ENCODE results near the gene SCAF1. TPM values are rescaled to one million over a fixed set of nuclear protein-coding genes. Genes with fewer than 3 reads are reported as not detected.

Gene SCAF1
- total RNA-seq, 4 donors from 2014 or later = 8.8 to 76.9 (median 11.4) TPM

- Histone ChIP-seq H3K36me3 (no peaks in the 10 kb centered on the region), H3K4me1 (no peaks in the 10 kb centered on the region), H3K4me3 (no peak overlapping the region), H3K9me3 (no peaks in the 10 kb centered on the region), H3K27ac (no peak overlapping the region), H3K27me3 (no peaks in the 10 kb centered on the region)
- DNase-seq = no peak
- intact Hi-C loops (cut with DNase I; ENCODE audit: low total_unique reads) = no loop called here
- TF ChIP-seq, protein P1, sequence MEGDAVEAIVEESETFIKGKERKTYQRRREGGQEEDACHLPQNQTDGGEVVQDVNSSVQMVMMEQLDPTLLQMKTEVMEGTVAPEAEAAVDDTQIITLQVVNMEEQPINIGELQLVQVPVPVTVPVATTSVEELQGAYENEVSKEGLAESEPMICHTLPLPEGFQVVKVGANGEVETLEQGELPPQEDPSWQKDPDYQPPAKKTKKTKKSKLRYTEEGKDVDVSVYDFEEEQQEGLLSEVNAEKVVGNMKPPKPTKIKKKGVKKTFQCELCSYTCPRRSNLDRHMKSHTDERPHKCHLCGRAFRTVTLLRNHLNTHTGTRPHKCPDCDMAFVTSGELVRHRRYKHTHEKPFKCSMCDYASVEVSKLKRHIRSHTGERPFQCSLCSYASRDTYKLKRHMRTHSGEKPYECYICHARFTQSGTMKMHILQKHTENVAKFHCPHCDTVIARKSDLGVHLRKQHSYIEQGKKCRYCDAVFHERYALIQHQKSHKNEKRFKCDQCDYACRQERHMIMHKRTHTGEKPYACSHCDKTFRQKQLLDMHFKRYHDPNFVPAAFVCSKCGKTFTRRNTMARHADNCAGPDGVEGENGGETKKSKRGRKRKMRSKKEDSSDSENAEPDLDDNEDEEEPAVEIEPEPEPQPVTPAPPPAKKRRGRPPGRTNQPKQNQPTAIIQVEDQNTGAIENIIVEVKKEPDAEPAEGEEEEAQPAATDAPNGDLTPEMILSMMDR (IDR thresholded peaks at IDR 0.05) = no peak
- no peak for TF ChIP-seq POLR2A (IDR thresholded peaks at IDR 0.05)
These were observed 16.8 kb upstream of the SCAF1 start for GRCh38 chr19:49624967-49625910.

- TF ChIP-seq, protein P1 (IDR thresholded peaks at IDR 0.05) = no peak
- TF ChIP-seq POLR2A (IDR thresholded peaks at IDR 0.05) = no peak
- DNase-seq = no peak
- no peaks in the 10 kb centered on the region for H3K9me3 ChIP-seq
- no peaks in the 10 kb centered on the region for H3K36me3 ChIP-seq
- H3K4me1 ChIP-seq = no peaks in the 10 kb centered on the region
- no peak overlapping the region for H3K27ac ChIP-seq
- H3K27me3 ChIP-seq = no peaks in the 10 kb centered on the region
- no peak overlapping the region for H3K4me3 ChIP-seq
- intact Hi-C loops (cut with DNase I; ENCODE audit: low total_unique reads) = no loop called here
These were observed 15.8 kb upstream of the SCAF1 start for GRCh38 chr19:49626226-49626625.

DNA sequence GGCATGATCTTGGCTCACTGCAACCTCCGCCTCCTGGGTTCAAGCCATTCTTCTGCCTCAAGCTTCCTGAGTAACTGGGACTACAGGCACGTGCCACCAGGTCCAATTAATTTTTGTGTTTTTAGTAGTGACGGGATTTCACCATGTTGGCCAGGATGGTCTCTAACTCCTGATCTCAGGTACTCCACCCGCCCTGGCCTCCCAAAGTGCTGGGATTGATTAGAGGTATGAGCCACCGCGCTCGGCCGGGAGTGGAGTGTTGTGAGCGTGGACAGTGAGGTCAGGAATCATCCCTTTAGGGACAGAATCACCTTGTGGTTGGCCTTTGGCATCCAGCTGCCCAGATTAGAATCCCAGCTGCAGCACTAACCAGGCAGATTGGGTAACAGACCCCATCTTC lies 12.3 kb upstream of the SCAF1 start:
- intact Hi-C loops (cut with DNase I; ENCODE audit: low total_unique reads) = no loop called here
- Histone ChIP-seq H3K27me3 (no peaks in the 10 kb centered on the region), H3K9me3 (no peaks in the 10 kb centered on the region), H3K36me3 (no peaks in the 10 kb centered on the region), H3K4me3 (no peak overlapping the region), H3K27ac (no peak overlapping the region), H3K4me1 (no peaks in the 10 kb centered on the region)
- TF ChIP-seq POLR2A (IDR thresholded peaks at IDR 0.05) = no peak
- TF ChIP-seq, protein P1 (IDR thresholded peaks at IDR 0.05) = no peak
- no peak for DNase-seq

GRCh38 chr19:49631014-49631588 lies 10.9 kb upstream of the SCAF1 start:
- Histone ChIP-seq H3K27me3 (no peaks in the 10 kb centered on the region), H3K4me1 (no peaks in the 10 kb centered on the region), H3K27ac (peak overlapping the region in 1 of 2 donors; percentile 45), H3K4me3 (no peak overlapping the region), H3K36me3 (no peaks in the 10 kb centered on the region), H3K9me3 (no peaks in the 10 kb centered on the region)
- TF ChIP-seq, protein P1 (IDR thresholded peaks at IDR 0.05) = no peak
- TF ChIP-seq POLR2A (IDR thresholded peaks at IDR 0.05) = no peak
- no peak for DNase-seq
- intact Hi-C loops (cut with DNase I; ENCODE audit: low total_unique reads) = no loop called here

DNA sequence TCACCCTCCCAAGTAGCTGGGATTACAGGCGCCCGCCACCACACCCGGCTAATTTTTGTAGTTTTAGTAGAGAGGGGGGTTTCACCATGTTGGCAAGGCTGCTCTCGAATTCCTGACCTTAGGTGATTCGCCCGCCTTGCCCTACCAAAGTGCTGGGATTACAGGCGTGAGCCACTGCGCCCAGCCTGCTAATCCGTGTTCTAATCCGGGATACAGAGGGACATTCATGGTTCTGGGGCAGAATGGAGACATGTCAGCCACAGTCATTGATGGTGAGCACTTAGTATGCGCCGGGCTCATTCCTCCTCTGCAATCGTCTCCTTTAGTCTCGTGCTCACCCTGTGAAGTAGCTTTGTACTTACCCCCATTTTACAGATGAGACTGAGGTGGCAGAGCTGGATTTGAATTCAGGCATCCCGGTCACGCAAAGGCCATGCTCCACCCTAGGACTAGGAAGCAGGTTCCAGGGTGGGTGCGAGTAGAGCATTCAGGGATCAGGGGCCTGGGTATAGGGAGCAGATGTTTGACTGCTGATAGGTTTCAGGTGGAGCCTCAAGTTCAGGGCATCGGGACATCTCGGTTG lies 10.3 kb upstream of the SCAF1 start:
- no peaks in the 10 kb centered on the region for H3K27me3 ChIP-seq
- H3K4me3 ChIP-seq = no peak overlapping the region
- no peak for TF ChIP-seq POLR2A (IDR thresholded peaks at IDR 0.05)
- TF ChIP-seq, protein P1 (IDR thresholded peaks at IDR 0.05) = no peak
- no peaks in the 10 kb centered on the region for H3K36me3 ChIP-seq
- intact Hi-C loops (cut with DNase I; ENCODE audit: low total_unique reads) = no loop called here
- no peak overlapping the region for H3K27ac ChIP-seq
- no peak for DNase-seq
- no peaks in the 10 kb centered on the region for H3K4me1 ChIP-seq
- no peaks in the 10 kb centered on the region for H3K9me3 ChIP-seq

All from uterus (tissue), 4 donors.